ENCODE data around the gene NKX6-2.

The NKX6-2 gene

GRCh38 chr10:132746801-132747625 lies 38.9 kb downstream of the NKX6-2 start:
- H3K36me3 ChIP-seq (ENCODE audit: low read depth): no peaks in the 10 kb centered on the region; the same call in 1 of the 2 replicates
- no peaks in the 10 kb centered on the region for H3K9me3 ChIP-seq (ENCODE audit: severe bottlenecking)
- ATAC-seq (ENCODE audit: low read depth) (no peak), DNase-seq (ENCODE audit: low spot score) (no peak)
- no peaks in the 10 kb centered on the region for H3K27me3 ChIP-seq (ENCODE audit: insufficient read depth, poor library complexity, severe bottlenecking)
- H3K27ac ChIP-seq (ENCODE audit: poor library complexity, severe bottlenecking): no peak overlapping the region
- no peaks in the 10 kb centered on the region for H3K4me1 ChIP-seq (ENCODE audit: insufficient read depth, poor library complexity, severe bottlenecking)
- TF ChIP-seq CTCF (IDR thresholded peaks at IDR 0.05; ENCODE audit: poor library complexity, severe bottlenecking): no peak
- no peak overlapping the region for H3K4me3 ChIP-seq (ENCODE audit: severe bottlenecking)

- Histone ChIP-seq H3K4me1 (ENCODE audit: insufficient read depth, poor library complexity, severe bottlenecking) (no peaks in the 10 kb centered on the region), H3K9me3 (ENCODE audit: severe bottlenecking) (no peaks in the 10 kb centered on the region), H3K4me3 (ENCODE audit: severe bottlenecking) (no peak overlapping the region), H3K27me3 (ENCODE audit: insufficient read depth, poor library complexity, severe bottlenecking) (no peaks in the 10 kb centered on the region), H3K36me3 (ENCODE audit: low read depth) (no peaks in the 10 kb centered on the region; the same call in 1 of the 2 replicates), H3K27ac (ENCODE audit: poor library complexity, severe bottlenecking) (no peak overlapping the region)
- ATAC-seq (ENCODE audit: low read depth) (no peak), DNase-seq (ENCODE audit: low spot score) (no peak)
- TF ChIP-seq CTCF (IDR thresholded peaks at IDR 0.05; ENCODE audit: poor library complexity, severe bottlenecking): no peak
Observed at GRCh38 chr10:132746386-132746785, 39.6 kb downstream of the NKX6-2 start.

GRCh38 chr10:132745971-132746370 lies 40.0 kb downstream of the NKX6-2 start:
- no peaks in the 10 kb centered on the region for H3K27me3 ChIP-seq (ENCODE audit: insufficient read depth, poor library complexity, severe bottlenecking)
- no peaks in the 10 kb centered on the region for H3K4me1 ChIP-seq (ENCODE audit: insufficient read depth, poor library complexity, severe bottlenecking)
- no peak for TF ChIP-seq CTCF (IDR thresholded peaks at IDR 0.05; ENCODE audit: poor library complexity, severe bottlenecking)
- ATAC-seq (ENCODE audit: low read depth) (no peak), DNase-seq (ENCODE audit: low spot score) (no peak)
- H3K4me3 ChIP-seq (ENCODE audit: severe bottlenecking): no peak overlapping the region
- no peaks in the 10 kb centered on the region; the same call in 1 of the 2 replicates for H3K36me3 ChIP-seq (ENCODE audit: low read depth)
- H3K9me3 ChIP-seq (ENCODE audit: severe bottlenecking): no peaks in the 10 kb centered on the region
- H3K27ac ChIP-seq (ENCODE audit: poor library complexity, severe bottlenecking): no peak overlapping the region

GRCh38 chr10:132745511-132745910 lies 40.4 kb downstream of the NKX6-2 start:
- H3K9me3 ChIP-seq (ENCODE audit: severe bottlenecking): no peaks in the 10 kb centered on the region
- H3K4me3 ChIP-seq (ENCODE audit: severe bottlenecking): no peak overlapping the region
- no peak overlapping the region for H3K27ac ChIP-seq (ENCODE audit: poor library complexity, severe bottlenecking)
- H3K36me3 ChIP-seq (ENCODE audit: low read depth): no peaks in the 10 kb centered on the region; the same call in 1 of the 2 replicates
- no peak for TF ChIP-seq CTCF (IDR thresholded peaks at IDR 0.05; ENCODE audit: poor library complexity, severe bottlenecking)
- no peak for DNase-seq (ENCODE audit: low spot score)
- H3K27me3 ChIP-seq (ENCODE audit: insufficient read depth, poor library complexity, severe bottlenecking): no peaks in the 10 kb centered on the region
- no peak for ATAC-seq (ENCODE audit: low read depth)
- H3K4me1 ChIP-seq (ENCODE audit: insufficient read depth, poor library complexity, severe bottlenecking): no peaks in the 10 kb centered on the region

GRCh38 chr10:132744839-132745238 lies 41.1 kb downstream of the NKX6-2 start:
- Histone ChIP-seq H3K4me3 (ENCODE audit: severe bottlenecking) (no peak overlapping the region), H3K4me1 (ENCODE audit: insufficient read depth, poor library complexity, severe bottlenecking) (no peaks in the 10 kb centered on the region), H3K36me3 (ENCODE audit: low read depth) (no peaks in the 10 kb centered on the region; the same call in 1 of the 2 replicates), H3K9me3 (ENCODE audit: severe bottlenecking) (no peaks in the 10 kb centered on the region), H3K27ac (ENCODE audit: poor library complexity, severe bottlenecking) (no peak overlapping the region), H3K27me3 (ENCODE audit: insufficient read depth, poor library complexity, severe bottlenecking) (no peaks in the 10 kb centered on the region)
- no peak for TF ChIP-seq CTCF (IDR thresholded peaks at IDR 0.05; ENCODE audit: poor library complexity, severe bottlenecking)
- ATAC-seq (ENCODE audit: low read depth): no peak
- DNase-seq (ENCODE audit: low spot score): no peak
